Endometrium (tissue), 2 donors: ENCODE data around the gene VPS54.
"Not testable (repeated sequence)": the region's sequence is repeated elsewhere in the genome, so short reads cannot be mapped to it uniquely, and the experiment has no call there.

Experiments used
- FAIRE-seq: peaks from 2 replicates; lab custom pipeline; 2012; peaks lifted over from hg19 to GRCh38; lab: Jason Lieb, UNC
- donor health status: control.
- donor health status: control.

The VPS54 gene

GRCh38 chr2:63993130-63993584 lies 26.1 kb downstream of the VPS54 start:
- not testable (repeated sequence) for FAIRE-seq

DNA sequence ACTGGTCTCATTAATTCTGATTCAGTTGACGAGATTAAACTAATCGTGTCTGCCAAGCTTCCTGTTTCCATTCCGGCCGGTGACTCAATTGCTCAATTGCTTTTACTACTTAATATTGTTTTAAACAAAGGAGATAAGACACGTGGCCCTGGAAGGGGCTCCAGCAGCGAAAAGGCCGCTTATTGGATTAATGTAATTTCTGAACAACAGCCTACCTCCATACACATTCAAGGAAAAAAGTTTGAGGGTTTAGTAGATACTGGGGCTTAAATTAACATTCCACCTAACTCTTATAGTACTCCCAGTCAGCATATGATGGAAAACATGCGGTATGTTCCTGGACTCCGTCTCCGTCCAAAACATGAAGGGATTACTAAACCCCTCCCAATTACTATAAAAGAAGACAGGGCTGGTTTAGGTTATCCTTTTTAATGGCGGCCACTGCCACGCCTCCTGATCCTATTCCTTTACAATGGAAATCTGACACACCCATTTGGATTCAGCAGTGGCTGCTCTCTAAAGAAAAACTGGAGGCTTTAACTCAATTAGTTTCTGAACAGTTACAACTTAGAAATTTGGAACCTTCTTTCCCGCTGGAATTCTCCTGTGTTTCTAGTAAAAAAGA lies 27.1 kb downstream of the VPS54 start:
- no peak for FAIRE-seq

- FAIRE-seq, result not testable (repeated sequence)
Measured at GRCh38 chr2:63991173-63991999, 27.8 kb downstream of the VPS54 start.

- FAIRE-seq, result no peak
Measured at GRCh38 chr2:63990072-63990471, 29.2 kb downstream of the VPS54 start.

DNA sequence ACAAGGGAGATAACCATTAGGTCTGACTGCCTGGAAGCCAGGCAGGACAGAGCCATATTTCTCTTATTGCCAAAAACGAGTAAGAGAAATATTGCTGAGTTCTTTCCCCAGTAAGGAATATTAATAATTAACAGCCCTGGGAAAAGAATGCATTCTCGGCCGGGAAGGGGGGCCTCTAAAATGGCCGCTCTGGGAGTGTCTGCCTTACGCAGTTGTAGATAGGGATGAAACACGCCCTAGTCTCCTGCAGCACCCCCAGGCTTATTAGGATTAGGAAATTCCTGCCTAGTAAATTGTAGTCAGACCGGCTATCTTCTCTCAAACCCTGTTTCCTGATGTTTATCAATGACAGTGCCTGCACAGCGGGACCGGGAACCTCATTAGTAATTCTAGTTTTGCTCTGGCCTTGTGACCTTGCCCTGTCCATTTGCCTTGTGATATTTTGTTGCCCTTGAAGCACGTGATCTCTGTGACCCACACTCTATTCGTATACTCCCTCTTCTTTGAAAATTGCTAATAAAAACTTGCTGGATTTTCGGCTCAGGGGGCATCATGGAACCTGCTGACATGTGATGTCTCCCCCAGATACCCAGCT lies 30.3 kb downstream of the VPS54 start:
- not testable (repeated sequence) for FAIRE-seq

GRCh38 chr2:63984606-63985359 lies 34.4 kb downstream of the VPS54 start:
- FAIRE-seq, result no peak

GRCh38 chr2:63983986-63984605 lies 35.1 kb downstream of the VPS54 start:
- FAIRE-seq, result no peak

- no peak for FAIRE-seq
Measured at GRCh38 chr2:63982335-63982734, 36.9 kb downstream of the VPS54 start.

DNA sequence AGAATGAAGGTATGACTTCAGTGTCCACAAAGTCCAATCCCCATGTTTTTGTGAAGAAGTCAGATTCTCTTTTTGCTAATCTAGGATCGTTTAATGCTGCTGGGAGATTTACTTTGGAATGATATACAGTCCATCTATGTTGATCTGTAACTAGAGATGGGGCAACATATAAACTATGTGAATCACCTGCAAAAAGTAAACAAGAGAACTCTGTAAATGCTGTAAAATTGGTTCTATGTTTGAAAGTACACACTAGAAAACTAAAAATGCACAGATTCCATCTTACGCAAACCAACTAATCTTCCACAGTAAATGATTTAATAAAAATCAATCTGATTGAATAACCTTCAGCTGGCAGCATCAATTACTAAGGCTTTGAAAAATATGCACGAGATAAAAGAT lies 37.5 kb downstream of the VPS54 start:
- FAIRE-seq, result no peak

DNA sequence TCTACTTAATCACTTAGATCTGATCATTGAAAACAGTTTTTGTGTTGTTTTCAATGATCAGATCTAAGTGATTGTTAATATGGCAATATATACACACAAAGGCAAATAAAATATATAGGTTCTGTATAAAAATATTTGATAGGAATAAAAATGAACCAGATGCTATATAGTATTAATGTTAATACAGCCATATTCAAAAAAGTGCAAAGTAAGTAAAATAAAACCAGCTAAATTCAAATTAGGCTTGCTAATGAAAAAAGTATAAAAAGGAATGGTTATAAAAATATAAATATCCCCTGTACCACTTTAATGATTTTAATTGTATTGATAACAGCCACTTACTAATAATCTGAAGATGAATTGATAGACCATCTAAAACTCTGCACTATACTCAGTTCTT lies 38.4 kb downstream of the VPS54 start:
- no peak for FAIRE-seq

GRCh38 chr2:63977904-63978303 lies 41.3 kb downstream of the VPS54 start:
- no peak for FAIRE-seq

GRCh38 chr2:63976125-63976510 lies 43.1 kb downstream of the VPS54 start:
- FAIRE-seq, result no peak

GRCh38 chr2:63975437-63976124 lies 43.6 kb downstream of the VPS54 start:
- no peak for FAIRE-seq

- not testable (repeated sequence) for FAIRE-seq
Measured at GRCh38 chr2:63975036-63975435, 44.2 kb downstream of the VPS54 start.

GRCh38 chr2:63962186-63962585 lies 57.0 kb downstream of the VPS54 start:
- FAIRE-seq, result no peak

- FAIRE-seq, result no peak
Measured at GRCh38 chr2:63950414-63950813, 68.8 kb downstream of the VPS54 start.

DNA sequence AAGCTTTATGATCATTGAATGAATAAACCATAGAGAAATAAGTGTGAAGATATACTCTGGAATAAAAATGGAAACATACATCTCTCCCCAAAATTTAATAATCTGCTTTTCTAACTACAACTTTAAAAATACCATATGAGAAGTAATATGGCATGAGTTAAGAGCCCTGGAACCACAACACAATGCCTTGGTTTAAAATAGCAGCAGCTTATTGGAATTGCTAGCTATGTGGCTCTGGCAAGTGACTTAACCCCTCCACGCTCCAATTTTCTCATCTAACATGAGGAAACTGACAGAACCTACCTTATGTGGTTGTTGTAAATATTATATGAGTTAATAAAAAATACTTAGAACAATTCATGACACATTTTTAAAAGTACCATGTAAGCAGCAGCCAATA lies 76.4 kb downstream of the VPS54 start:
- FAIRE-seq, result no peak

DNA sequence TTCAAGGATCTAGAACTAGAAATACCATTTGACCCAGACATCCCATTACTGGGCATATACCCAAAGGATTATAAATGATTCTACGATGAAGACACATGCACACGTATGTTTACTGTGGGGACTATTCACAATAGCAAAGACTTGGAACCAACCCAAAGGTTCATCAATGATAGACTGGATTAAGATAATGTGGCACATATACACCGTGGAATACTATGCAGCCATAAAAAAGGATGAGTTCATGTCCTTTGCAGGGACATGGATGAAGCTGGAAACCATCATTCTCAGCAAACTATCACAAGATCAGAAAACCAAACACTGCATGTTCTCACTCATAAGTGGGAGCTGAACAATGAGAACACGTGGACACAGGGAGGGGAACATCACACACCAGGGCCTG lies 87.1 kb downstream of the VPS54 start:
- not testable (repeated sequence) for FAIRE-seq

- no peak for FAIRE-seq
Measured at GRCh38 chr2:63926815-63927214, 92.4 kb downstream of the VPS54 start.

GRCh38 chr2:63914311-63914710 lies 104.9 kb downstream of the VPS54 start:
- FAIRE-seq, result no peak

DNA sequence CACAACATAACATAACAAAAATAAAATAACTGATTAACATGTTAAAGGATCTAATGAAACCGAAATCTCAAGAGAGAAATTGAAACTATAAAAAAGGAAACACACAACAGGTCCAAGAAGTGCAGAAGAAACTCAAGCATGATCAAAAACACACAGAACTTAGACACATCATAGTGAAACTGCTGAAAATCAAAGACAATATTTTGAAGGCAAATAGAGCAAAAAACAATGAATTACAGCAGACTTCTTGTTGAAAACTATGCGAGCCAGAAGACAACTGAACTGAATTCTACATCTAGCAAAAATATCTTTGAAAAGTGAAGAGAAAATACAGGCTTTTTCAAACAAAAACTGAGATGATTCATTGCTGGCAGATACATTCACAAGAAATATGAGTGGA lies 116.2 kb downstream of the VPS54 start:
- no peak for FAIRE-seq
